Liver (tissue), 9 donors: Measurements from ENCODE around the gene METTL14. TPM values are rescaled to one million over a fixed set of nuclear protein-coding genes. Genes with fewer than 3 reads are reported as not detected.

Source experiments
- DNase-seq: peaks from one replicate; pipeline ENCODE4 v3.0.0-alpha.2; 2017; ENCODE audit warnings: low spot score
- H3K27ac ChIP-seq, 2 donors: one replicate each; pipeline ENCODE4 v1.7.0; 2013; ENCODE audit warnings: inconsistent platforms in 2 of 2, low read length in 2 of 2, control low read depth in 1 of 2, low read depth in 1 of 2, mild to moderate bottlenecking in 1 of 2
- H3K27me3 ChIP-seq, 4 donors: one replicate each; pipeline versions ENCODE4 v1.6.1 to v1.7.0; 2013; ENCODE audit warnings: low read length in 3 of 4, inconsistent platforms in 1 of 4, mild to moderate bottlenecking in 1 of 4, moderate library complexity in 1 of 4; ENCODE audit not compliant: control insufficient read depth in 4 of 4, insufficient read depth in 4 of 4
- H3K36me3 ChIP-seq, 4 donors: one replicate each; pipeline versions ENCODE4 v1.6.1 to v1.7.0; 2013; ENCODE audit warnings: low read length in 3 of 4, mild to moderate bottlenecking in 3 of 4, low read depth in 1 of 4, moderate library complexity in 1 of 4; ENCODE audit not compliant: control insufficient read depth in 4 of 4, insufficient read depth in 3 of 4
- H3K4me1 ChIP-seq, 4 donors: one replicate each; pipeline versions ENCODE4 v1.6.1 to v1.7.0; 2013; ENCODE audit warnings: low read length in 3 of 4, mild to moderate bottlenecking in 3 of 4, moderate library complexity in 1 of 4; ENCODE audit not compliant: control insufficient read depth in 4 of 4, insufficient read depth in 4 of 4
- H3K4me3 ChIP-seq, 3 donors: one replicate each; pipeline versions ENCODE4 v1.6.1 to v1.7.0; 2013; ENCODE audit warnings: low read length in 3 of 3, control low read depth in 1 of 3, low read depth in 1 of 3, mild to moderate bottlenecking in 1 of 3
- H3K9ac ChIP-seq, 2 donors: one replicate each; pipeline ENCODE4 v1.7.0; 2013; ENCODE audit warnings: low read length in 2 of 2, mild to moderate bottlenecking in 2 of 2, moderate library complexity in 2 of 2, control low read depth in 1 of 2, low read depth in 1 of 2
- H3K9me3 ChIP-seq, 4 donors: one replicate each; pipeline versions ENCODE4 v1.6.1 to v1.7.0; 2013; ENCODE audit warnings: low read length in 3 of 4; ENCODE audit not compliant: control insufficient read depth in 4 of 4
- EGR1 ChIP-seq, 2 donors: IDR thresholded peaks; 2 replicates each; pipeline ENCODE4 v1.6.1; 2016 to 2018; ENCODE audit warnings: antibody characterized with exemption in 2 of 2, low read depth in 2 of 2
- FOXA2 ChIP-seq: IDR thresholded peaks from 2 replicates; pipeline ENCODE4 v1.6.1; 2016; ENCODE audit warnings: antibody characterized with exemption
- GABPA ChIP-seq, 2 donors: IDR thresholded peaks in 1 of 2; conservative IDR thresholded peaks in 1 of 2; 2 replicates each; pipeline ENCODE4 v1.6.1; 2016; ENCODE audit warnings: antibody characterized with exemption in 2 of 2, mild to moderate bottlenecking in 1 of 2, moderate library complexity in 1 of 2
- HNF4A ChIP-seq, 2 donors: conservative IDR thresholded peaks; 2 replicates each; pipeline ENCODE4 v1.6.1; 2016; ENCODE audit warnings: antibody characterized with exemption in 2 of 2, mild to moderate bottlenecking in 2 of 2
- HNF4G ChIP-seq: IDR thresholded peaks from 2 replicates; pipeline ENCODE4 v1.6.1; 2016; ENCODE audit warnings: antibody characterized with exemption
- JUND ChIP-seq, 2 donors: IDR thresholded peaks; 2 replicates each; pipeline ENCODE4 v1.6.1; 2016; ENCODE audit warnings: antibody characterized with exemption in 2 of 2
- NR2F2 ChIP-seq: IDR thresholded peaks from 2 replicates; pipeline ENCODE4 v1.6.1; 2016; ENCODE audit warnings: antibody characterized with exemption
- RAD21 ChIP-seq, 2 donors: IDR thresholded peaks; 2 replicates each; pipeline ENCODE4 v1.6.1; 2016; ENCODE audit warnings: antibody characterized with exemption in 2 of 2, mild to moderate bottlenecking in 2 of 2
- RXRA ChIP-seq, 2 donors: IDR thresholded peaks; 2 replicates each; pipeline ENCODE4 v1.6.1; 2017 to 2018; ENCODE audit warnings: antibody characterized with exemption in 2 of 2, mild to moderate bottlenecking in 1 of 2
- SP1 ChIP-seq: IDR thresholded peaks from 2 replicates; pipeline ENCODE4 v1.6.1; 2018; ENCODE audit warnings: antibody characterized with exemption, mild to moderate bottlenecking
- TAF1 ChIP-seq: conservative IDR thresholded peaks from 2 replicates; pipeline ENCODE4 v1.6.1; 2016; ENCODE audit warnings: antibody characterized with exemption, mild to moderate bottlenecking
- YY1 ChIP-seq: IDR thresholded peaks from 2 replicates; pipeline ENCODE4 v1.6.1; 2016; ENCODE audit warnings: antibody characterized with exemption, mild to moderate bottlenecking
- WGBS: extraction: QIAGEN DNeasy Blood & Tissue Kit; methylation state at CpG from one replicate; pipeline ENCODE4 v1.1.7; 2013; 5-methylcytosine and 5-hydroxymethylcytosine counted together
- polyA plus RNA-seq, 2 donors: library from polyadenylated mRNA; stranded (reverse) in 1 of 2; unstranded in 1 of 2; fragments of 200-250 nt in 1 of 2; fragments of >200 nt in 1 of 2; fragmentation: Nextera tagmentation in 1 of 2; extraction: Ambion mirVana in 1 of 2; gene quantifications; one replicate each; pipeline versions ENCODE4 v1.2.1 to v1.2.3, GENCODE V29; 2013 to 2015
- total RNA-seq, 2 donors: library from RNA; depleted of rRNA; stranded (reverse); fragments of >200 nt; gene quantifications; one replicate each; pipeline ENCODE4 v1.2.3, GENCODE V29; 2014
- TF ChIP-seq, protein P1 (sequence below): IDR thresholded peaks from 2 replicates; pipeline ENCODE4 v1.6.1; 2016; ENCODE audit warnings: antibody characterized with exemption
- TF ChIP-seq, protein P2 (sequence below): IDR thresholded peaks from 2 replicates; pipeline ENCODE4 v1.6.1; 2016; ENCODE audit warnings: antibody characterized with exemption
- TF ChIP-seq, protein P3 (sequence below): IDR thresholded peaks from 2 replicates; pipeline ENCODE4 v1.6.1; 2016; ENCODE audit warnings: antibody characterized with exemption, mild to moderate bottlenecking
- TF ChIP-seq, protein P4 (sequence below): fragments of 150-350 bp; IDR thresholded peaks from 2 replicates; pipeline ENCODE4 v1.5.1; 2017; ENCODE audit warnings: improper control_type of control experiment, low read depth, low read length; ENCODE audit not compliant: missing input control
- TF ChIP-seq, protein P5 (sequence below): IDR thresholded peaks from 2 replicates; pipeline ENCODE4 v1.6.1; 2016; ENCODE audit warnings: antibody characterized with exemption
- donor health status: healthy.
- donor health status: healthy.
- donor health status: healthy.
- donor health status: healthy.
- donor health status: healthy.

METTL14 gene
- total and polyA plus RNA-seq, 4 donors = 8.2 to 25.5 (median 16.7) TPM

DNA sequence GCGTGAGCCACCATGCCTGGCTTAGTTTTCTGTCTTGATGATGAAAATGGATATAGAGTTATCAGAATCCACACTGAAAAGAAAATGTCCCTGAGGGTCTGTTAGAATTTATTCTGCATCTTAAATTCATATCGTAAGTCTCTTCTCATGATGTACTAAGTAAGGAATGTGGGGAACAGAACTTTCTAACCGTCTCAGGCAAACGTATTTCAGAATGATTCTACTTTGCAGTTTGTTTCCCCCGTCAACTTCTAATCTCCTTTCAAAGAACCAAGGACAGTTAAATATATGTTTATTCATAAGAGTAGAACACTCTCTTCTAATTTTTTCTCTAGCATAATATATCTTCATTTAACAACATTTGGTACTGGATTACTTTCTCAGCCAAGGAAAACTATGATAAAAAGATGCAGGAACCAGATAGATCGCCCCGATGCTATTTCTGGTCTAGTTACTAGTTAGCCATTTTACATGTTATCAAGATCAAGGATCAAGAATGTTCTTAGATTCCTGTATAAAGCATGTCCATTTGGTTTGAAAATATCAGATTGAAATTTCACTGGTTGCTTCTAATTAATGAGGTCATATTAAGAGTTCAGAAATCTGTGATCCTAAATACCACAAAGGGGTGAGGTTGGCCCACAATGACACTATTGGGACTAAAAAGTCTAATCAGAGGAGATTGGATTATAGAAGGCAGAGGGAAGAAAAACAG lies 49.5 kb downstream of the METTL14 start:
- 82% methylated on average over 7 of the region's 7 CpGs for WGBS
- Histone ChIP-seq H3K9ac (no peak overlapping the region), H3K36me3 (peaks cover 5 to 55% (median 43%) of the 10 kb centered on the region in 4 donors), H3K9me3 (no peaks in the 10 kb centered on the region), H3K4me1 (peaks cover 0 to 3% (median 0%) of the 10 kb centered on the region in 4 donors), H3K4me3 (no peak overlapping the region), H3K27me3 (no peaks in the 10 kb centered on the region), H3K27ac (no peak overlapping the region)
- TF ChIP-seq TAF1 = no peak
- TF ChIP-seq HNF4A (conservative IDR thresholded peaks at IDR 0.05) = no peak
- TF ChIP-seq RXRA (IDR thresholded peaks at IDR 0.05) = no peak
- TF ChIP-seq FOXA2 = no peak
- TF ChIP-seq, protein P1, sequence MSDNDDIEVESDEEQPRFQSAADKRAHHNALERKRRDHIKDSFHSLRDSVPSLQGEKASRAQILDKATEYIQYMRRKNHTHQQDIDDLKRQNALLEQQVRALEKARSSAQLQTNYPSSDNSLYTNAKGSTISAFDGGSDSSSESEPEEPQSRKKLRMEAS = no peak
- TF ChIP-seq, protein P2, sequence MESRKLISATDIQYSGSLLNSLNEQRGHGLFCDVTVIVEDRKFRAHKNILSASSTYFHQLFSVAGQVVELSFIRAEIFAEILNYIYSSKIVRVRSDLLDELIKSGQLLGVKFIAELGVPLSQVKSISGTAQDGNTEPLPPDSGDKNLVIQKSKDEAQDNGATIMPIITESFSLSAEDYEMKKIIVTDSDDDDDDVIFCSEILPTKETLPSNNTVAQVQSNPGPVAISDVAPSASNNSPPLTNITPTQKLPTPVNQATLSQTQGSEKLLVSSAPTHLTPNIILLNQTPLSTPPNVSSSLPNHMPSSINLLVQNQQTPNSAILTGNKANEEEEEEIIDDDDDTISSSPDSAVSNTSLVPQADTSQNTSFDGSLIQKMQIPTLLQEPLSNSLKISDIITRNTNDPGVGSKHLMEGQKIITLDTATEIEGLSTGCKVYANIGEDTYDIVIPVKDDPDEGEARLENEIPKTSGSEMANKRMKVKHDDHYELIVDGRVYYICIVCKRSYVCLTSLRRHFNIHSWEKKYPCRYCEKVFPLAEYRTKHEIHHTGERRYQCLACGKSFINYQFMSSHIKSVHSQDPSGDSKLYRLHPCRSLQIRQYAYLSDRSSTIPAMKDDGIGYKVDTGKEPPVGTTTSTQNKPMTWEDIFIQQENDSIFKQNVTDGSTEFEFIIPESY = no peak
- TF ChIP-seq, protein P3, sequence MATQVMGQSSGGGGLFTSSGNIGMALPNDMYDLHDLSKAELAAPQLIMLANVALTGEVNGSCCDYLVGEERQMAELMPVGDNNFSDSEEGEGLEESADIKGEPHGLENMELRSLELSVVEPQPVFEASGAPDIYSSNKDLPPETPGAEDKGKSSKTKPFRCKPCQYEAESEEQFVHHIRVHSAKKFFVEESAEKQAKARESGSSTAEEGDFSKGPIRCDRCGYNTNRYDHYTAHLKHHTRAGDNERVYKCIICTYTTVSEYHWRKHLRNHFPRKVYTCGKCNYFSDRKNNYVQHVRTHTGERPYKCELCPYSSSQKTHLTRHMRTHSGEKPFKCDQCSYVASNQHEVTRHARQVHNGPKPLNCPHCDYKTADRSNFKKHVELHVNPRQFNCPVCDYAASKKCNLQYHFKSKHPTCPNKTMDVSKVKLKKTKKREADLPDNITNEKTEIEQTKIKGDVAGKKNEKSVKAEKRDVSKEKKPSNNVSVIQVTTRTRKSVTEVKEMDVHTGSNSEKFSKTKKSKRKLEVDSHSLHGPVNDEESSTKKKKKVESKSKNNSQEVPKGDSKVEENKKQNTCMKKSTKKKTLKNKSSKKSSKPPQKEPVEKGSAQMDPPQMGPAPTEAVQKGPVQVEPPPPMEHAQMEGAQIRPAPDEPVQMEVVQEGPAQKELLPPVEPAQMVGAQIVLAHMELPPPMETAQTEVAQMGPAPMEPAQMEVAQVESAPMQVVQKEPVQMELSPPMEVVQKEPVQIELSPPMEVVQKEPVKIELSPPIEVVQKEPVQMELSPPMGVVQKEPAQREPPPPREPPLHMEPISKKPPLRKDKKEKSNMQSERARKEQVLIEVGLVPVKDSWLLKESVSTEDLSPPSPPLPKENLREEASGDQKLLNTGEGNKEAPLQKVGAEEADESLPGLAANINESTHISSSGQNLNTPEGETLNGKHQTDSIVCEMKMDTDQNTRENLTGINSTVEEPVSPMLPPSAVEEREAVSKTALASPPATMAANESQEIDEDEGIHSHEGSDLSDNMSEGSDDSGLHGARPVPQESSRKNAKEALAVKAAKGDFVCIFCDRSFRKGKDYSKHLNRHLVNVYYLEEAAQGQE = no peak
- no peak for DNase-seq

DNA sequence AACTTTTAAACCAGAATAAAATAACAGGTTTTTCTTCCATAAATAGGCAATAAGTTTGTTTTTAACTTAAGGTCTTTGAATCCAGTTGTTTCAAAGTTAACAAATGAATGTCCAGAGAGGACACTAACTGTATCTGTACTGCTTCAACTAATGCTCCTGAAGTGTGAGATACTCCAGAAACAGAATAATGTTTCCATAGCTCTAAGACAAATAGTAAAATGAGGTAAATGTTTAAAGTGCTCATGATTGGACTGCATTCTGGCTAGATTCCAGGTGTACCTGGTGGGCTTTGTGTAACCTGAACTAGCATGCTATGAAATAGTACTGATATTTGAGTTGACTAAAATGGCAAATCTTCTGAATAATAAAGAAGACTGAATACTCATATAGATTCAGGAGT lies 51.7 kb downstream of the METTL14 start:
- Histone ChIP-seq H3K9ac (no peak overlapping the region), H3K9me3 (no peaks in the 10 kb centered on the region), H3K27ac (no peak overlapping the region), H3K4me3 (no peak overlapping the region), H3K4me1 (peaks cover 3 to 8% (median 8%) of the 10 kb centered on the region in 4 donors), H3K36me3 (peaks cover 5 to 53% (median 41%) of the 10 kb centered on the region in 4 donors), H3K27me3 (no peaks in the 10 kb centered on the region)
- DNase-seq = no peak
- TF ChIP-seq JUND (IDR thresholded peaks at IDR 0.05) = no peak
- TF ChIP-seq, protein P2 = no peak
- TF ChIP-seq RAD21 (IDR thresholded peaks at IDR 0.05) = no peak
- TF ChIP-seq SP1 = no peak
- TF ChIP-seq, protein P4, sequence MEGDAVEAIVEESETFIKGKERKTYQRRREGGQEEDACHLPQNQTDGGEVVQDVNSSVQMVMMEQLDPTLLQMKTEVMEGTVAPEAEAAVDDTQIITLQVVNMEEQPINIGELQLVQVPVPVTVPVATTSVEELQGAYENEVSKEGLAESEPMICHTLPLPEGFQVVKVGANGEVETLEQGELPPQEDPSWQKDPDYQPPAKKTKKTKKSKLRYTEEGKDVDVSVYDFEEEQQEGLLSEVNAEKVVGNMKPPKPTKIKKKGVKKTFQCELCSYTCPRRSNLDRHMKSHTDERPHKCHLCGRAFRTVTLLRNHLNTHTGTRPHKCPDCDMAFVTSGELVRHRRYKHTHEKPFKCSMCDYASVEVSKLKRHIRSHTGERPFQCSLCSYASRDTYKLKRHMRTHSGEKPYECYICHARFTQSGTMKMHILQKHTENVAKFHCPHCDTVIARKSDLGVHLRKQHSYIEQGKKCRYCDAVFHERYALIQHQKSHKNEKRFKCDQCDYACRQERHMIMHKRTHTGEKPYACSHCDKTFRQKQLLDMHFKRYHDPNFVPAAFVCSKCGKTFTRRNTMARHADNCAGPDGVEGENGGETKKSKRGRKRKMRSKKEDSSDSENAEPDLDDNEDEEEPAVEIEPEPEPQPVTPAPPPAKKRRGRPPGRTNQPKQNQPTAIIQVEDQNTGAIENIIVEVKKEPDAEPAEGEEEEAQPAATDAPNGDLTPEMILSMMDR = no peak
- TF ChIP-seq YY1 = no peak
- TF ChIP-seq, protein P5, sequence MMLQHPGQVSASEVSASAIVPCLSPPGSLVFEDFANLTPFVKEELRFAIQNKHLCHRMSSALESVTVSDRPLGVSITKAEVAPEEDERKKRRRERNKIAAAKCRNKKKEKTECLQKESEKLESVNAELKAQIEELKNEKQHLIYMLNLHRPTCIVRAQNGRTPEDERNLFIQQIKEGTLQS = no peak
- no peak for TF ChIP-seq EGR1 (IDR thresholded peaks at IDR 0.05; ENCODE audit: low read depth in 2 of 2)
- no peak for TF ChIP-seq HNF4G
- TF ChIP-seq NR2F2 = no peak
- TF ChIP-seq GABPA (IDR thresholded peaks at IDR 0.05 in 1 of 2, conservative IDR thresholded peaks at IDR 0.05 in 1 of 2) = no peak
- TF ChIP-seq, protein P3 = no peak
- no peak for TF ChIP-seq RXRA (IDR thresholded peaks at IDR 0.05)
- TF ChIP-seq, protein P1 = no peak
- no peak for TF ChIP-seq FOXA2
- no peak for TF ChIP-seq HNF4A (conservative IDR thresholded peaks at IDR 0.05)
- no peak for TF ChIP-seq TAF1
